Endodermal cell (in vitro differentiated cells): ENCODE measurements around the gene SPRR4. TPM values are rescaled to one million over a fixed set of nuclear protein-coding genes. Genes with fewer than 3 reads are reported as not detected.

Experiments used
- DNase-seq: peaks from one replicate; pipeline ENCODE4 v3.0.0-alpha.2; 2017
- H3K27ac ChIP-seq: 2 replicates; pipeline ENCODE4 v1.5.1; 2013; ENCODE audit warnings: mild to moderate bottlenecking, low read depth, low read length, moderate library complexity
- H3K27me3 ChIP-seq: 2 replicates; pipeline ENCODE4 v1.6.1; 2013; ENCODE audit warnings: mild to moderate bottlenecking, low read length, moderate library complexity; ENCODE audit not compliant: insufficient read depth, control insufficient read depth, poor library complexity, severe bottlenecking
- H3K36me3 ChIP-seq: 2 replicates; pipeline ENCODE4 v1.7.0; 2013; ENCODE audit warnings: mild to moderate bottlenecking, low read length, moderate library complexity; ENCODE audit not compliant: control insufficient read depth, insufficient read depth
- H3K4me1 ChIP-seq: one replicate; pipeline ENCODE4 v1.7.0; 2013; ENCODE audit warnings: low read length; ENCODE audit not compliant: control insufficient read depth, insufficient read depth
- H3K4me3 ChIP-seq: 2 replicates; pipeline ENCODE4 v1.5.1; 2013; ENCODE audit warnings: mild to moderate bottlenecking, low read length, moderate library complexity
- H3K9ac ChIP-seq: 2 replicates; pipeline ENCODE4 v1.6.1; 2013; ENCODE audit warnings: mild to moderate bottlenecking, low read length, moderate library complexity; ENCODE audit not compliant: poor library complexity, severe bottlenecking; ENCODE audit errors: extremely low read depth
- H3K9me3 ChIP-seq: 2 replicates; pipeline ENCODE4 v1.6.1; 2013; ENCODE audit warnings: mild to moderate bottlenecking, low read length, moderate library complexity; ENCODE audit not compliant: control insufficient read depth
- H3K27ac Mint-ChIP-seq: 2 replicates; pipeline ENCODE4 v1.8.0; 2020; ENCODE audit warnings: mixed read lengths
- H3K27me3 Mint-ChIP-seq: 2 replicates; pipeline ENCODE4 v1.8.0; 2021; ENCODE audit warnings: mild to moderate bottlenecking, mixed read lengths; ENCODE audit not compliant: insufficient read depth
- H3K36me3 Mint-ChIP-seq: 2 replicates; pipeline ENCODE4 v1.8.0; 2020; ENCODE audit warnings: low read depth, mixed read lengths
- H3K4me1 Mint-ChIP-seq: 2 replicates; pipeline ENCODE4 v1.8.0; 2020; ENCODE audit warnings: mixed read lengths
- H3K4me3 Mint-ChIP-seq: 2 replicates; pipeline ENCODE4 v1.8.0; 2020; ENCODE audit warnings: mild to moderate bottlenecking, moderate library complexity, mixed read lengths
- H3K9me3 Mint-ChIP-seq: 2 replicates; pipeline ENCODE4 v1.8.0; 2020; ENCODE audit warnings: mild to moderate bottlenecking, mixed read lengths
- CTCF ChIP-seq: fragments of 200-600 bp; sonication (generic); conservative IDR thresholded peaks from 2 replicates; pipeline ENCODE4 v1.5.0; 2021; ENCODE audit warnings: antibody characterized with exemption, mild to moderate bottlenecking
- WGBS, 2 experiments: methylation state at CpG; one replicate each; pipeline versions ENCODE4 v1.1.5 to v1.1.7; 2013; ENCODE audit warnings: missing lambda C conversion rate in 2 of 2, mixed read lengths in 1 of 2; ENCODE audit not compliant: insufficient coverage in 1 of 2, insufficient read length in 1 of 2; 5-methylcytosine and 5-hydroxymethylcytosine counted together
- long read RNA-seq, 4 experiments: library from polyadenylated mRNA in 2 of 4; library from RNA in 1 of 4; library from capped mRNA in 1 of 4; stranded (forward) in 3 of 4; unstranded in 1 of 4; transcript quantifications; one replicate each; pipeline ENCODE4 v2.0.0, GENCODE V29; 2020 to 2021; ENCODE audit warnings: inconsistent platforms in 1 of 4
- polyA plus RNA-seq, 2 experiments: library from polyadenylated mRNA; stranded (reverse); fragments of 50-300 nt; gene quantifications; one replicate each; pipeline ENCODE4 v1.2.3, GENCODE V29; 2013
- total RNA-seq, 2 donors: library from RNA; stranded (reverse); fragmentation: NEBNext Ultra II Directional in 1 of 2; extraction: Animal tissue kit (Norgen Biotek cat#: 25700) in 1 of 2; gene quantifications; 2 replicates in 1 of 2; 3 replicates in 1 of 2; pipeline ENCODE4 v1.2.1, GENCODE V29; 2021

SPRR4 gene
- not detected for total RNA-seq
- not detected for polyA plus RNA-seq (2013, experiment 1 of 2)
- not detected for polyA plus RNA-seq (2013, experiment 2 of 2)
- long read RNA-seq, experiment 1 = 0 reads
- long read RNA-seq, experiment 2 = 0 reads
- long read RNA-seq, experiment 3 = 0 reads
- long read RNA-seq, experiment 4 = 0 reads

- no peaks in the 10 kb centered on the region for H3K27me3 ChIP-seq
- H3K9me3 ChIP-seq = peaks cover 12% of the 10 kb centered on the region
- no peak within 1 kb of the TSS for H3K9ac ChIP-seq
- no peaks in the 10 kb centered on the region for H3K4me1 ChIP-seq
- Mint-ChIP-seq H3K36me3 (no peaks in the 10 kb centered on the region), H3K27ac (no peak within 1 kb of the TSS), H3K4me3 (no peak within 1 kb of the TSS), H3K27me3 (peaks cover 7% of the 10 kb centered on the region), H3K4me1 (no peaks in the 10 kb centered on the region), H3K9me3 (peaks cover 36% of the 10 kb centered on the region)
- no peak within 1 kb of the TSS for H3K4me3 ChIP-seq
- TF ChIP-seq CTCF = no peak
- no peak within 1 kb of the TSS for H3K27ac ChIP-seq
- H3K36me3 ChIP-seq = no peaks in the 10 kb centered on the region
- 71 to 91% methylated on average over 6 of the region's 6 CpGs for WGBS, 2 experiments
- DNase-seq = no peak
These were observed at the start of gene SPRR4 for GRCh38 chr1:152970495-152970894. Gene SPRR4, plus strand, starts transcription at chr1:152970648. Its CDS starts 1,243 bp downstream, at chr1:152971891.

- Mint-ChIP-seq H3K27me3 (no peaks in the 10 kb centered on the region), H3K27ac (no peak overlapping the region), H3K36me3 (no peaks in the 10 kb centered on the region), H3K9me3 (peaks cover 75% of the 10 kb centered on the region), H3K4me1 (no peaks in the 10 kb centered on the region), H3K4me3 (no peak overlapping the region)
- DNase-seq = no peak
- TF ChIP-seq CTCF = no peak
- no peak overlapping the region for H3K9ac ChIP-seq
- H3K9me3 ChIP-seq = peaks cover 51% of the 10 kb centered on the region
- no peaks in the 10 kb centered on the region for H3K36me3 ChIP-seq
- no peak overlapping the region for H3K27ac ChIP-seq
- H3K4me1 ChIP-seq = no peaks in the 10 kb centered on the region
- H3K4me3 ChIP-seq = no peak overlapping the region
- WGBS, 2 experiments = 75 to 92% methylated on average over 2 of the region's 2 CpGs
- no peaks in the 10 kb centered on the region for H3K27me3 ChIP-seq
These were observed 46.3 kb upstream of the SPRR4 start for GRCh38 chr1:152924191-152924590.

GRCh38 chr1:152926091-152926490 is 44.4 kb upstream of the SPRR4 start:
- Mint-ChIP-seq H3K36me3 (no peaks in the 10 kb centered on the region), H3K27ac (no peak overlapping the region), H3K9me3 (peaks cover 69% of the 10 kb centered on the region), H3K4me3 (no peak overlapping the region), H3K27me3 (no peaks in the 10 kb centered on the region), H3K4me1 (no peaks in the 10 kb centered on the region)
- no peak for TF ChIP-seq CTCF
- WGBS, 2 experiments = 68 to 92% methylated on average over 2 to 3 of the region's 3 CpGs
- H3K27ac ChIP-seq = no peak overlapping the region
- H3K9ac ChIP-seq = no peak overlapping the region
- no peaks in the 10 kb centered on the region for H3K4me1 ChIP-seq
- H3K4me3 ChIP-seq = peak overlapping the region; percentile 29
- no peak for DNase-seq
- no peaks in the 10 kb centered on the region for H3K27me3 ChIP-seq
- peaks cover 49% of the 10 kb centered on the region for H3K9me3 ChIP-seq
- no peaks in the 10 kb centered on the region for H3K36me3 ChIP-seq
